Loucy (cell line): ENCODE measurements around the gene TSEN54.

ENCODE experiments used
- H2AFZ ChIP-seq: fragments of 200-600 bp; sonication (generic); 2 replicates; pipeline ENCODE4 v1.6.0; 2016; ENCODE audit warnings: antibody characterized with exemption, mild to moderate bottlenecking, low read length, moderate library complexity
- H3F3A ChIP-seq: fragments of 200-600 bp; 2 replicates; pipeline ENCODE4 v1.6.0; 2016; ENCODE audit warnings: antibody characterized with exemption, low read depth, mild to moderate bottlenecking
- H3K27me3 ChIP-seq: fragments of 200-600 bp; sonication (generic); 2 replicates; pipeline ENCODE4 v1.6.1; 2014; ENCODE audit warnings: low read length, mild to moderate bottlenecking; ENCODE audit not compliant: insufficient read depth, poor library complexity, severe bottlenecking
- H3K36me3 ChIP-seq: fragments of 200-600 bp; sonication (generic); 2 replicates; pipeline ENCODE4 v1.6.1; 2016; ENCODE audit warnings: low read length; ENCODE audit not compliant: insufficient read depth
- H3K4me1 ChIP-seq: fragments of 200-600 bp; sonication (generic); 2 replicates; pipeline ENCODE4 v1.5.1; 2014; ENCODE audit warnings: low read length, mild to moderate bottlenecking; ENCODE audit not compliant: insufficient read depth, poor library complexity, severe bottlenecking
- H3K4me2 ChIP-seq: fragments of 200-600 bp; sonication (generic); 2 replicates; pipeline ENCODE4 v1.6.0; 2014; ENCODE audit warnings: antibody characterized with exemption, low read length, low read depth, mild to moderate bottlenecking; ENCODE audit not compliant: poor library complexity, severe bottlenecking
- H3K4me3 ChIP-seq: fragments of 200-600 bp; sonication (generic); 2 replicates; pipeline ENCODE4 v1.5.1; 2014; ENCODE audit warnings: low read length, mild to moderate bottlenecking, mixed read lengths; ENCODE audit not compliant: poor library complexity, severe bottlenecking
- H3K79me2 ChIP-seq: fragments of 200-600 bp; sonication (generic); 2 replicates; pipeline ENCODE4 v1.6.1; 2014; ENCODE audit warnings: low read length; ENCODE audit not compliant: insufficient read depth
- H3K9ac ChIP-seq: fragments of 200-600 bp; sonication (generic); 2 replicates; pipeline ENCODE4 v1.6.0; 2014; ENCODE audit warnings: mild to moderate bottlenecking, low read depth, low read length, moderate library complexity; ENCODE audit not compliant: poor library complexity, severe bottlenecking
- H3K9me2 ChIP-seq: fragments of 200-600 bp; sonication (generic); replicated peaks from 2 replicates; pipeline ENCODE4 v1.6.1; 2016; ENCODE audit warnings: low read depth, low read length, mixed read lengths
- H3K9me3 ChIP-seq: fragments of 200-600 bp; sonication (generic); 2 replicates; pipeline ENCODE4 v1.6.1; 2014; ENCODE audit warnings: mild to moderate bottlenecking, antibody characterized with exemption, low read length, low read depth; ENCODE audit not compliant: insufficient read depth
- H4K20me1 ChIP-seq: fragments of 200-600 bp; sonication (generic); 2 replicates; pipeline ENCODE4 v1.6.0; 2014; ENCODE audit warnings: antibody characterized with exemption, low read length, mild to moderate bottlenecking; ENCODE audit not compliant: insufficient read depth, poor library complexity, severe bottlenecking
- CTCF ChIP-seq: fragments of 200-600 bp; sonication (generic); conservative IDR thresholded peaks from 2 replicates; pipeline ENCODE4 v1.5.1; 2014; ENCODE audit warnings: mild to moderate bottlenecking, antibody characterized with exemption, low read length
- EZH2phosphoT487 ChIP-seq: fragments of 200-600 bp; IDR thresholded peaks from 2 replicates; pipeline ENCODE4 v1.6.1; 2018; ENCODE audit warnings: antibody characterized with exemption, mild to moderate bottlenecking, moderate library complexity, borderline replicate concordance

TSEN54 gene

GRCh38 chr17:75499313-75500022 is 16.9 kb upstream of the TSEN54 start:
- H3K4me1 ChIP-seq, result no peaks in the 10 kb centered on the region
- no peaks in the 10 kb centered on the region for H3F3A ChIP-seq
- no peaks in the 10 kb centered on the region for H4K20me1 ChIP-seq
- no peaks in the 10 kb centered on the region for H3K79me2 ChIP-seq
- H3K9me2 ChIP-seq, result no peaks in the 10 kb centered on the region
- no peaks in the 10 kb centered on the region for H3K9me3 ChIP-seq
- H3K9ac ChIP-seq, result no peak overlapping the region
- H3K4me3 ChIP-seq, result no peak overlapping the region
- H3K4me2 ChIP-seq, result no peak overlapping the region
- H3K27me3 ChIP-seq, result no peaks in the 10 kb centered on the region
- H2AFZ ChIP-seq, result no peak overlapping the region
- H3K36me3 ChIP-seq, result peaks cover 22% of the 10 kb centered on the region; the same call in 1 of the 2 replicates
- TF ChIP-seq CTCF, result no peak
- TF ChIP-seq EZH2phosphoT487, result no peak

GRCh38 chr17:75500419-75501216 is 15.7 kb upstream of the TSEN54 start:
- no peak overlapping the region for H3K4me2 ChIP-seq
- peaks cover 11% of the 10 kb centered on the region; the same call in 1 of the 2 replicates for H3K36me3 ChIP-seq
- H3K9me3 ChIP-seq, result no peaks in the 10 kb centered on the region
- H3F3A ChIP-seq, result no peaks in the 10 kb centered on the region
- H3K4me3 ChIP-seq, result no peak overlapping the region
- TF ChIP-seq EZH2phosphoT487 (no peak), CTCF (no peak)
- H4K20me1 ChIP-seq, result no peaks in the 10 kb centered on the region
- no peak overlapping the region for H3K9ac ChIP-seq
- no peak overlapping the region for H2AFZ ChIP-seq
- no peaks in the 10 kb centered on the region for H3K9me2 ChIP-seq
- no peaks in the 10 kb centered on the region for H3K27me3 ChIP-seq
- H3K4me1 ChIP-seq, result no peaks in the 10 kb centered on the region
- no peaks in the 10 kb centered on the region for H3K79me2 ChIP-seq

GRCh38 chr17:75501378-75502071 is 14.8 kb upstream of the TSEN54 start:
- TF ChIP-seq CTCF, result no peak
- TF ChIP-seq EZH2phosphoT487, result no peak

More at GRCh38 chr17:75501378-75502071, 14.8 kb upstream of the TSEN54 start:
- Histone ChIP-seq H3K9ac (no peak overlapping the region), H3K27me3 (no peaks in the 10 kb centered on the region), H3K9me3 (no peaks in the 10 kb centered on the region), H3F3A (no peaks in the 10 kb centered on the region), H3K4me3 (no peak overlapping the region), H3K9me2 (no peaks in the 10 kb centered on the region), H3K79me2 (no peaks in the 10 kb centered on the region), H3K4me1 (no peaks in the 10 kb centered on the region), H3K36me3 (peaks cover 6% of the 10 kb centered on the region; the same call in 1 of the 2 replicates), H4K20me1 (no peaks in the 10 kb centered on the region), H3K4me2 (no peak overlapping the region), H2AFZ (no peak overlapping the region)
